Adipose tissue (tissue), 3 donors: ENCODE data around the gene OLIG1. TPM values are rescaled to one million over a fixed set of nuclear protein-coding genes. Genes with fewer than 3 reads are reported as not detected.

Experiments used
- H3K27ac ChIP-seq: one replicate; pipeline ENCODE4 v1.5.1; 2013; ENCODE audit warnings: low read depth, low read length
- WGBS, 3 donors: extraction: QIAGEN DNeasy Blood & Tissue Kit; methylation state at CpG; one replicate each; pipeline ENCODE4 v1.1.7; 2013; 5-methylcytosine and 5-hydroxymethylcytosine counted together
- polyA plus RNA-seq, 3 donors: library from polyadenylated mRNA; stranded (reverse); fragments of 200-250 nt; gene quantifications; one replicate each; pipeline ENCODE4 v1.2.3, GENCODE V29; 2013
- donor health status: healthy with polysubstance abuse.
- donor health status: Bipolar disorder and iron deficiency.
- donor health status: healthy.

Gene OLIG1
- polyA plus RNA-seq, 3 donors = 0.07 to 0.67 (median 0.28) TPM

GRCh38 chr21:33114276-33114675 lies 44.3 kb downstream of the OLIG1 start:
- 93 to 97% (median 96%) methylated on average over 3 of the region's 3 CpGs for WGBS, 3 donors
- no peak overlapping the region for H3K27ac ChIP-seq

- no peak overlapping the region for H3K27ac ChIP-seq
- WGBS, 3 donors = 45 to 71% (median 68%) methylated on average over 20 of the region's 20 CpGs
These were observed 45.9 kb downstream of the OLIG1 start for GRCh38 chr21:33115631-33116510.

GRCh38 chr21:33116676-33117075 lies 46.7 kb downstream of the OLIG1 start:
- 47 to 68% (median 56%) methylated on average over 8 of the region's 8 CpGs for WGBS, 3 donors
- no peak overlapping the region for H3K27ac ChIP-seq

- no peak overlapping the region for H3K27ac ChIP-seq
- WGBS, 3 donors = 76 to 78% (median 78%) methylated on average over 16 of the region's 16 CpGs
These were observed 47.4 kb downstream of the OLIG1 start for GRCh38 chr21:33117101-33117888.

Other genes starting within 250 kb of the OLIG1 start
- gene OLIG2, start 44.2 kb upstream of the OLIG1 start, polyA plus RNA-seq = not detected
- 10 to 100 TPM in 2 of 3 donors, 1 to 10 TPM in 1; 5.3 to 21.2 (median 16.0) TPM for gene IFNAR2, start 159.8 kb downstream of the OLIG1 start, polyA plus RNA-seq
- 10 to 100 TPM; 22.2 to 33.3 (median 29.3) TPM for gene IL10RB, start 196.2 kb downstream of the OLIG1 start, polyA plus RNA-seq